H9 (cell line): ENCODE results near the gene CDH4. TPM values are rescaled to one million over a fixed set of nuclear protein-coding genes. Genes with fewer than 3 reads are reported as not detected.

ENCODE experiments used
- DNase-seq: peaks from one replicate; pipeline ENCODE4 v3.0.0-alpha.2; 2017
- H2AFZ ChIP-seq: one replicate; pipeline ENCODE4 v1.6.1; 2013; ENCODE audit warnings: mild to moderate bottlenecking, low read length, control low read depth, moderate library complexity
- H2AK5ac ChIP-seq: 2 replicates; pipeline ENCODE4 v1.6.1; 2013; ENCODE audit warnings: low read length, control low read depth, mixed read lengths; ENCODE audit not compliant: insufficient read length
- H2BK120ac ChIP-seq: one replicate; pipeline ENCODE4 v1.6.1; 2013; ENCODE audit warnings: low read depth, mild to moderate bottlenecking, low read length, control low read depth, inconsistent platforms; ENCODE audit not compliant: poor library complexity, severe bottlenecking
- H2BK12ac ChIP-seq: 2 replicates; pipeline ENCODE4 v1.6.1; 2013; ENCODE audit warnings: low read length, control low read depth, mixed read lengths, low read depth; ENCODE audit not compliant: insufficient read length
- H2BK15ac ChIP-seq: 2 replicates; pipeline ENCODE4 v1.6.1; 2013; ENCODE audit warnings: low read depth, low read length, control low read depth
- H2BK20ac ChIP-seq: one replicate; pipeline ENCODE4 v1.6.1; 2013; ENCODE audit warnings: low read depth, mild to moderate bottlenecking, low read length, control low read depth, inconsistent platforms; ENCODE audit not compliant: poor library complexity, severe bottlenecking
- H2BK5ac ChIP-seq: 2 replicates; pipeline ENCODE4 v1.6.1; 2013; ENCODE audit warnings: low read length, control low read depth, mixed read lengths; ENCODE audit not compliant: insufficient read length
- H3K14ac ChIP-seq: 2 replicates; pipeline ENCODE4 v1.6.1; 2013; ENCODE audit warnings: low read length, control low read depth; ENCODE audit not compliant: insufficient read depth
- H3K18ac ChIP-seq: 2 replicates; pipeline ENCODE4 v1.6.1; 2013; ENCODE audit warnings: low read depth, mild to moderate bottlenecking, mixed read lengths, low read length, control low read depth; ENCODE audit not compliant: insufficient read length
- H3K23ac ChIP-seq: 2 replicates; pipeline ENCODE4 v1.6.1; 2013; ENCODE audit warnings: low read length, control low read depth, mixed read lengths, low read depth; ENCODE audit not compliant: insufficient read length
- H3K23me2 ChIP-seq: 2 replicates; pipeline ENCODE4 v1.6.1; 2013; ENCODE audit warnings: low read depth, mild to moderate bottlenecking, mixed read lengths, low read length, control low read depth; ENCODE audit not compliant: insufficient read length, poor library complexity, severe bottlenecking
- H3K27ac ChIP-seq: 2 replicates; pipeline ENCODE4 v1.5.1; 2013; ENCODE audit warnings: low read length, control low read depth, mixed read lengths, low read depth; ENCODE audit not compliant: insufficient read length
- H3K27me3 ChIP-seq: 2 replicates; pipeline ENCODE4 v1.6.1; 2013; ENCODE audit warnings: low read length, control low read depth, inconsistent platforms; ENCODE audit not compliant: insufficient read depth
- H3K4ac ChIP-seq: 2 replicates; pipeline ENCODE4 v1.6.1; 2013; ENCODE audit warnings: low read depth, mild to moderate bottlenecking, control low read depth, inconsistent platforms, low read length, moderate library complexity
- H3K4me1 ChIP-seq: 2 replicates; pipeline ENCODE4 v1.6.1; 2013; ENCODE audit warnings: low read length, control low read depth, inconsistent platforms; ENCODE audit not compliant: insufficient read depth
- H3K4me2 ChIP-seq: 2 replicates; pipeline ENCODE4 v1.6.1; 2013; ENCODE audit warnings: low read length, control low read depth, mixed read lengths; ENCODE audit not compliant: insufficient read length, insufficient read depth
- H3K56ac ChIP-seq: 2 replicates; pipeline ENCODE4 v1.6.1; 2013; ENCODE audit warnings: low read depth, mild to moderate bottlenecking, mixed read lengths, low read length, control low read depth; ENCODE audit not compliant: insufficient read length
- H3K79me1 ChIP-seq: 2 replicates; pipeline ENCODE4 v1.6.1; 2013; ENCODE audit warnings: low read depth, mild to moderate bottlenecking, moderate library complexity, low read length, control low read depth, inconsistent platforms; ENCODE audit not compliant: insufficient read depth, poor library complexity, severe bottlenecking
- H3K79me2 ChIP-seq: 2 replicates; pipeline ENCODE4 v1.6.1; 2013; ENCODE audit warnings: low read length, control low read depth, inconsistent platforms; ENCODE audit not compliant: insufficient read depth
- H3K9ac ChIP-seq: 2 replicates; pipeline ENCODE4 v1.6.1; 2013; ENCODE audit warnings: low read length, control low read depth, mixed read lengths; ENCODE audit not compliant: insufficient read length; ENCODE audit errors: extremely low read depth
- H3K9me3 ChIP-seq: one replicate; pipeline ENCODE4 v1.6.1; 2013; ENCODE audit warnings: low read depth, low read length, inconsistent platforms; ENCODE audit not compliant: control insufficient read depth
- H3T11ph ChIP-seq: one replicate; pipeline ENCODE4 v1.6.1; 2013; ENCODE audit warnings: mild to moderate bottlenecking, low read length, control low read depth, inconsistent platforms
- H4K20me1 ChIP-seq: one replicate; pipeline ENCODE4 v1.6.1; 2013; ENCODE audit not compliant: control insufficient read depth, insufficient read length, insufficient read depth
- H4K5ac ChIP-seq: 2 replicates; pipeline ENCODE4 v1.6.1; 2013; ENCODE audit warnings: low read depth, mild to moderate bottlenecking, mixed read lengths, low read length, control low read depth; ENCODE audit not compliant: insufficient read length
- H4K8ac ChIP-seq: replicated peaks from 2 replicates; pipeline ENCODE4 v1.6.1; 2013; ENCODE audit warnings: low read length, control low read depth, mixed read lengths, low read depth; ENCODE audit not compliant: insufficient read length
- H4K91ac ChIP-seq: 2 replicates; pipeline ENCODE4 v1.6.1; 2013; ENCODE audit warnings: low read depth, mild to moderate bottlenecking, moderate library complexity, mixed read lengths, low read length, control low read depth; ENCODE audit not compliant: insufficient read length
- H3K27ac Mint-ChIP-seq, 3 experiments: 2 replicates in 2 of 3; 3 replicates in 1 of 3; pipeline ENCODE4 v1.8.0; 2020 to 2021; ENCODE audit warnings: mixed read lengths in 3 of 3, mild to moderate bottlenecking in 1 of 3, moderate library complexity in 1 of 3
- H3K27me3 Mint-ChIP-seq: 2 replicates; pipeline ENCODE4 v1.8.0; 2021; ENCODE audit warnings: low read depth, mild to moderate bottlenecking, moderate library complexity, mixed read lengths
- H3K36me3 Mint-ChIP-seq, 3 experiments: 2 replicates in 2 of 3; 3 replicates in 1 of 3; pipeline ENCODE4 v1.8.0; 2020 to 2021; ENCODE audit warnings: low read depth in 3 of 3, mixed read lengths in 3 of 3; ENCODE audit not compliant: insufficient read depth in 1 of 3
- H3K4me1 Mint-ChIP-seq, 2 experiments: 2 replicates each; pipeline ENCODE4 v1.8.0; 2020; ENCODE audit warnings: mixed read lengths in 2 of 2
- H3K4me3 Mint-ChIP-seq, 2 experiments: 2 replicates in 1 of 2; 3 replicates in 1 of 2; pipeline ENCODE4 v1.8.0; 2020 to 2021; ENCODE audit warnings: mild to moderate bottlenecking in 2 of 2, mixed read lengths in 2 of 2, moderate library complexity in 1 of 2
- H3K9me3 Mint-ChIP-seq, 2 experiments: 2 replicates in 1 of 2; 3 replicates in 1 of 2; pipeline ENCODE4 v1.8.0; 2020; ENCODE audit warnings: mild to moderate bottlenecking in 2 of 2, mixed read lengths in 2 of 2, moderate library complexity in 1 of 2
- CTCF ChIP-seq: fragments of 200-600 bp; sonication (generic); conservative IDR thresholded peaks from 3 replicates; pipeline ENCODE4 v1.8.0; 2021; ENCODE audit warnings: antibody characterized with exemption, mild to moderate bottlenecking
- WGBS: extraction: QIAGEN DNeasy Blood & Tissue Kit; methylation state at CpG from one replicate; pipeline ENCODE4 v1.1.7; 2013; ENCODE audit warnings: missing lambda C conversion rate, low lambda C conversion rate, mixed read lengths; ENCODE audit not compliant: insufficient read length; ENCODE audit errors: extremely low coverage; 5-methylcytosine and 5-hydroxymethylcytosine counted together
- total RNA-seq: library from RNA; stranded (reverse); gene quantifications from 2 replicates; pipeline ENCODE4 v1.2.1, GENCODE V29; 2021

Gene CDH4
- total RNA-seq, 1 experiment from 2014 or later = 3.0 TPM

DNA sequence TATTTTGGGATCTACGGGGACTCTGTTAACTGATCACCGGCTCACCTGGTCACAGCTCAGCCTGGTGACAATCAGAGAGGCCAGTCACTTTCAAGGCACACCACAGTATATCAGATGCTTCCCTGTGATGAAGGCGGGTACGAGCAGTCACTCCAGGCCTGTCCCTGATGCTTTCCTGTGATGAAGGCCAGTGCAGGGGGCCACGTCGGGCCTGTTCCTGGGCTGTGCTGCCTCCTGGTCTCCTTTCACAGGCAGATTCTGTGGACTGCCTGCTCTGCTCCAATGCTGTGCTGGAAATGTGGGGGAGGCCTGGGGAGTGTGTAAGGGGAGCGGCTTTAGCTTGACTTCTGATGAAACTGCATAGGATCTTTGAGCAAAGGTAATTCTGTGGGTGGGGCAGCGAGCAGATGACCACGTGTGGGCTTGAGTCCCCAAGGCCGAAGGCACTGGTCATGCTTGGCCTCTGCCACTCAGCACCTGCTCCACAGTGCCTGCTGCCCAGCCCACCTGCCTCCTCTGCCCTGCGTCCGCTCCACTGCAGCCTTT is 441.1 kb downstream of the CDH4 start:
- Histone ChIP-seq H2BK15ac (no peak overlapping the region), H2BK5ac (no peak overlapping the region), H3K56ac (no peak overlapping the region), H3K9me3 (no peaks in the 10 kb centered on the region), H4K91ac (no peak overlapping the region), H3K79me2 (no peaks in the 10 kb centered on the region), H2AFZ (no peak overlapping the region), H3K14ac (no peak overlapping the region; the same call in 1 of the 2 replicates), H3K23me2 (no peaks in the 10 kb centered on the region), H4K8ac (no peak overlapping the region), H3K23ac (no peak overlapping the region), H3K27me3 (no peaks in the 10 kb centered on the region; the same call in 1 of the 2 replicates), H4K20me1 (peaks cover 5% of the 10 kb centered on the region), H4K5ac (no peak overlapping the region), H2BK20ac (no peak overlapping the region), H2BK12ac (no peak overlapping the region), H3K27ac (no peak overlapping the region), H2AK5ac (no peak overlapping the region), H3K4ac (no peak overlapping the region), H3K79me1 (no peaks in the 10 kb centered on the region), H3K4me2 (no peak overlapping the region), H3T11ph (no peak overlapping the region), H2BK120ac (no peak overlapping the region), H3K9ac (no peak overlapping the region), H3K18ac (no peak overlapping the region), H3K4me1 (no peaks in the 10 kb centered on the region)
- H3K36me3 Mint-ChIP-seq = peaks cover 0 to 5% (median 0%) of the 10 kb centered on the region in 3 experiments; a peak in 2 of 7 replicates
- peaks cover 2 to 3% of the 10 kb centered on the region in 2 experiments; a peak in 3 of 4 replicates for H3K4me1 Mint-ChIP-seq
- WGBS = no CpG with 5 or more reads among the region's 12 CpGs
- peaks cover 71% of the 10 kb centered on the region for H3K27me3 Mint-ChIP-seq
- no peak for TF ChIP-seq CTCF
- DNase-seq = no peak
- H3K4me3 Mint-ChIP-seq = no peak overlapping the region
- no peak overlapping the region; a peak in 1 of 7 replicates for H3K27ac Mint-ChIP-seq
- H3K9me3 Mint-ChIP-seq = peaks cover 0 to 8% of the 10 kb centered on the region in 2 experiments; a peak in 3 of 5 replicates
